ENCODE data around the gene FUZ.

DNA sequence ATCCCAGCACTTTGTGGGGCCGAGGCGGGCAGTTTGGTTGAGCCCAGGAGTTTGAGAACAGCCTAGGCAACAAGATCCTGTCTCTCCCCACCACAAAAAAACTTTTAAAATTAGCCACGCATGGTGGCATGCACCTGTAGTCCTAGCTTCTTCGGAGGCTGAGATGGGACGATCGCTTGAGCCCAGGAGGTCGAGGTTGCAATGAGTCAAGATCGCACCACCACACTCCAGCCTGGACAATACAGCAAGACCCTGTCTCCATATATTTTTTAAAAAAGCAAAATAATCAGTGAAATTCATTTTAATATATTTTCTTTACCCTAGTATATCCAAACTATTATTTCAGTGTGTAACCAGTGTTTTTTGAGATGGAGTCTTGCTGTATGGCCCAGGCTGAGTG, 38.1 kb downstream of the FUZ start:
- TF ChIP-seq, protein P1, sequence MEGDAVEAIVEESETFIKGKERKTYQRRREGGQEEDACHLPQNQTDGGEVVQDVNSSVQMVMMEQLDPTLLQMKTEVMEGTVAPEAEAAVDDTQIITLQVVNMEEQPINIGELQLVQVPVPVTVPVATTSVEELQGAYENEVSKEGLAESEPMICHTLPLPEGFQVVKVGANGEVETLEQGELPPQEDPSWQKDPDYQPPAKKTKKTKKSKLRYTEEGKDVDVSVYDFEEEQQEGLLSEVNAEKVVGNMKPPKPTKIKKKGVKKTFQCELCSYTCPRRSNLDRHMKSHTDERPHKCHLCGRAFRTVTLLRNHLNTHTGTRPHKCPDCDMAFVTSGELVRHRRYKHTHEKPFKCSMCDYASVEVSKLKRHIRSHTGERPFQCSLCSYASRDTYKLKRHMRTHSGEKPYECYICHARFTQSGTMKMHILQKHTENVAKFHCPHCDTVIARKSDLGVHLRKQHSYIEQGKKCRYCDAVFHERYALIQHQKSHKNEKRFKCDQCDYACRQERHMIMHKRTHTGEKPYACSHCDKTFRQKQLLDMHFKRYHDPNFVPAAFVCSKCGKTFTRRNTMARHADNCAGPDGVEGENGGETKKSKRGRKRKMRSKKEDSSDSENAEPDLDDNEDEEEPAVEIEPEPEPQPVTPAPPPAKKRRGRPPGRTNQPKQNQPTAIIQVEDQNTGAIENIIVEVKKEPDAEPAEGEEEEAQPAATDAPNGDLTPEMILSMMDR (conservative IDR thresholded peaks at IDR 0.05; ENCODE audit: low read length), result no peak
- no peak for TF ChIP-seq EZH2phosphoT487 (IDR thresholded peaks at IDR 0.05; ENCODE audit: borderline replicate concordance)

All from Loucy (cell line).